Right lobe of liver (tissue), 4 donors: ENCODE results near the gene PIGQ.

Experiments
- CTCF ChIP-seq, 4 donors: fragments of 200-600 bp in 3 of 4; fragments of 450-650 bp in 1 of 4; IDR thresholded peaks; one replicate each; pipeline versions ENCODE4 v1.5.1 to v1.8.0; 2016 to 2022; ENCODE audit warnings: antibody characterized with exemption in 4 of 4, mild to moderate bottlenecking in 2 of 4
- POLR2A ChIP-seq: fragments of 450-650 bp; IDR thresholded peaks from one replicate; pipeline ENCODE4 v1.6.1; 2017; ENCODE audit warnings: antibody characterized with exemption, mild to moderate bottlenecking
- donor health status: DM: no; HTN: no; CAD: no.
- donor health status: DM: no; HTN: no; CAD: no.
- donor health status: DM: no; HTN: yes; CAD: no.

- TF ChIP-seq CTCF (IDR thresholded peaks at IDR 0.05) (no peak), POLR2A (no peak)
Observed at GRCh38 chr16:551210-551609, 18.6 kb upstream of the PIGQ start.
